ENCODE measurements around the gene HIVEP2. TPM values are rescaled to one million over a fixed set of nuclear protein-coding genes. Genes with fewer than 3 reads are reported as not detected.

Gene HIVEP2
- total and polyA plus RNA-seq, 3 donors from 2014 or later: 4.7 to 10.8 (median 10.7) TPM

GRCh38 chr6:142732790-142733189, 212.2 kb downstream of the HIVEP2 start:
- no peaks in the 10 kb centered on the region for H3K27me3 ChIP-seq
- no peaks in the 10 kb centered on the region for H3K36me3 ChIP-seq (ENCODE audit: low read depth, missing control alignments)
- H3K27ac ChIP-seq: no peak overlapping the region
- TF ChIP-seq POLR2A (IDR thresholded peaks at IDR 0.05) (no peak), CTCF (IDR thresholded peaks at IDR 0.05) (no peak)
- DNase-seq: no peak
- intact Hi-C loops (cut with DNase I; ENCODE audit: low total_unique reads): no loop called here
- H3K4me3 ChIP-seq: no peak overlapping the region
- H3K9me3 ChIP-seq: no peaks in the 10 kb centered on the region
- H3K4me1 ChIP-seq: no peaks in the 10 kb centered on the region

- Histone ChIP-seq H3K9me3 (no peaks in the 10 kb centered on the region), H3K27ac (no peak overlapping the region), H3K36me3 (ENCODE audit: low read depth, missing control alignments) (no peaks in the 10 kb centered on the region), H3K27me3 (no peaks in the 10 kb centered on the region), H3K4me1 (no peaks in the 10 kb centered on the region), H3K4me3 (no peak overlapping the region)
- TF ChIP-seq CTCF (IDR thresholded peaks at IDR 0.05): no peak
- no peak for TF ChIP-seq POLR2A (IDR thresholded peaks at IDR 0.05)
- intact Hi-C loops (cut with DNase I; ENCODE audit: low total_unique reads): no loop called here
- DNase-seq: no peak
- 95 to 96% methylated on average over 5 of the region's 5 CpGs for WGBS, 2 donors
Observed at GRCh38 chr6:142731611-142732010, 213.4 kb downstream of the HIVEP2 start.

- Histone ChIP-seq H3K4me3 (no peak overlapping the region), H3K27ac (no peak overlapping the region), H3K36me3 (ENCODE audit: low read depth, missing control alignments) (no peaks in the 10 kb centered on the region), H3K9me3 (no peaks in the 10 kb centered on the region), H3K4me1 (no peaks in the 10 kb centered on the region), H3K27me3 (no peaks in the 10 kb centered on the region)
- 61 to 64% methylated on average over 4 of the region's 4 CpGs for WGBS, 2 donors
- TF ChIP-seq CTCF (IDR thresholded peaks at IDR 0.05): no peak
- TF ChIP-seq POLR2A (IDR thresholded peaks at IDR 0.05): no peak
- no peak for DNase-seq
- intact Hi-C loops (cut with DNase I; ENCODE audit: low total_unique reads): no loop called here
Observed at GRCh38 chr6:142729618-142730017, 215.4 kb downstream of the HIVEP2 start.

- no peaks in the 10 kb centered on the region for H3K27me3 ChIP-seq
- H3K36me3 ChIP-seq (ENCODE audit: low read depth, missing control alignments): no peaks in the 10 kb centered on the region
- no peak overlapping the region for H3K4me3 ChIP-seq
- H3K4me1 ChIP-seq: no peaks in the 10 kb centered on the region
- 36 to 39% methylated on average over 6 of the region's 6 CpGs for WGBS, 2 donors
- intact Hi-C loops (cut with DNase I; ENCODE audit: low total_unique reads): no loop called here
- no peaks in the 10 kb centered on the region for H3K9me3 ChIP-seq
- TF ChIP-seq POLR2A (IDR thresholded peaks at IDR 0.05): no peak
- TF ChIP-seq CTCF (IDR thresholded peaks at IDR 0.05): no peak
- no peak overlapping the region for H3K27ac ChIP-seq
- DNase-seq: no peak
Observed at GRCh38 chr6:142728910-142729481, 216.0 kb downstream of the HIVEP2 start.

- no peaks in the 10 kb centered on the region for H3K36me3 ChIP-seq (ENCODE audit: low read depth, missing control alignments)
- intact Hi-C loops (cut with DNase I; ENCODE audit: low total_unique reads): no loop called here
- H3K27ac ChIP-seq: no peak overlapping the region
- WGBS, 2 donors: 71 to 82% methylated on average over 2 of the region's 2 CpGs
- DNase-seq: no peak
- no peaks in the 10 kb centered on the region for H3K4me1 ChIP-seq
- no peak overlapping the region for H3K4me3 ChIP-seq
- H3K9me3 ChIP-seq: no peaks in the 10 kb centered on the region
- TF ChIP-seq CTCF (IDR thresholded peaks at IDR 0.05) (no peak), POLR2A (IDR thresholded peaks at IDR 0.05) (no peak)
- H3K27me3 ChIP-seq: no peaks in the 10 kb centered on the region
Observed at GRCh38 chr6:142728364-142728763, 216.6 kb downstream of the HIVEP2 start.
